HepG2 (cell line): ENCODE measurements around the gene ADSS1. TPM values are rescaled to one million over a fixed set of nuclear protein-coding genes. Genes with fewer than 3 reads are reported as not detected.

Experiments used
- KAT7 ChIP-seq: IDR thresholded peaks from 2 replicates; pipeline ENCODE4 v1.6.1; 2018; ENCODE audit warnings: borderline replicate concordance, missing compliant biosample characterization
- MTF2 ChIP-seq: sonication (generic); formaldehyde crosslinking; IDR thresholded peaks from 2 replicates; pipeline ENCODE4 v1.5.0; 2020; ENCODE audit warnings: missing genetic modification reagents, borderline replicate concordance
- PRMT3 ChIP-seq: sonication (generic); formaldehyde crosslinking; IDR thresholded peaks from 2 replicates; pipeline ENCODE4 v1.8.1; 2022; ENCODE audit warnings: low read depth, mild to moderate bottlenecking, moderate library complexity, missing genetic modification reagents, borderline replicate concordance
- SNAPC2 ChIP-seq: sonication (generic); formaldehyde crosslinking; IDR thresholded peaks from 2 replicates; pipeline ENCODE4 v1.8.1; 2022; ENCODE audit warnings: mild to moderate bottlenecking, missing genetic modification reagents
- TEAD3 ChIP-seq: optimal IDR thresholded peaks from 2 replicates; pipeline ENCODE3; 2016; ENCODE audit warnings: borderline replicate concordance
- ZNF552 ChIP-seq: sonication (generic); formaldehyde crosslinking; IDR thresholded peaks from 2 replicates; pipeline ENCODE4 v1.9.0; 2022; ENCODE audit warnings: missing genetic modification reagents, mild to moderate bottlenecking, borderline replicate concordance
- ZNF7 ChIP-seq: IDR thresholded peaks from 2 replicates; pipeline ENCODE4 v1.6.1; 2016; ENCODE audit warnings: missing biosample characterization, missing genetic modification reagents
- polyA plus RNA-seq, 8 experiments: library from polyadenylated mRNA; depleted of rRNA in 3 of 8; stranded (reverse) in 7 of 8; unstranded in 1 of 8; fragments of >200 nt; fragmentation: Illumina TruSeq in 4 of 8; extraction: Trizol in 4 of 8; gene quantifications; 2 replicates each; pipeline versions ENCODE4 v1.2.1 to v1.2.3, GENCODE V29; 2011 to 2016; ENCODE audit warnings: low read depth in 4 of 8, missing spikeins in 1 of 8, mixed read lengths in 1 of 8; ENCODE audit not compliant: insufficient read depth in 1 of 8
- total RNA-seq, 5 experiments: library from RNA; depleted of rRNA; stranded (reverse); fragments of >200 nt; fragmentation: Illumina TruSeq; extraction: Trizol; gene quantifications; 2 replicates each; pipeline ENCODE4 v1.2.3, GENCODE V29; 2016; ENCODE audit warnings: low read depth in 1 of 5
- TF ChIP-seq, protein P1 (sequence below): sonication (generic); formaldehyde crosslinking; IDR thresholded peaks from 2 replicates; pipeline ENCODE4 v1.5.1; 2020; ENCODE audit warnings: mild to moderate bottlenecking, moderate library complexity, missing genetic modification reagents
- TF ChIP-seq, protein P2 (sequence below): sonication (generic); formaldehyde crosslinking; IDR thresholded peaks from 2 replicates; pipeline ENCODE4 v1.8.1; 2023; ENCODE audit warnings: missing genetic modification reagents, inconsistent platforms, borderline replicate concordance
- TF ChIP-seq, protein P3 (sequence below): sonication (generic); formaldehyde crosslinking; IDR thresholded peaks from 2 replicates; pipeline ENCODE4 v1.5.1; 2020; ENCODE audit warnings: mild to moderate bottlenecking, missing genetic modification reagents, moderate library complexity
- TF ChIP-seq, protein P4 (sequence below): fragments of 450-650 bp; IDR thresholded peaks from 2 replicates; pipeline ENCODE4 v1.6.1; 2017
- TF ChIP-seq, protein P5 (sequence below): sonication (generic); formaldehyde crosslinking; IDR thresholded peaks from 2 replicates; pipeline ENCODE4 v1.4.0; 2020; ENCODE audit warnings: mild to moderate bottlenecking, missing genetic modification reagents
- TF ChIP-seq, protein P6 (sequence below): IDR thresholded peaks from 2 replicates; pipeline ENCODE4 v1.6.1; 2012; ENCODE audit warnings: inconsistent platforms

The ADSS1 gene
- total and polyA plus RNA-seq, 2 of the 13 experiments (the other 11 are each of a cell fraction or from before 2014, with no cell fraction given): 1.0 to 36.7 TPM

DNA sequence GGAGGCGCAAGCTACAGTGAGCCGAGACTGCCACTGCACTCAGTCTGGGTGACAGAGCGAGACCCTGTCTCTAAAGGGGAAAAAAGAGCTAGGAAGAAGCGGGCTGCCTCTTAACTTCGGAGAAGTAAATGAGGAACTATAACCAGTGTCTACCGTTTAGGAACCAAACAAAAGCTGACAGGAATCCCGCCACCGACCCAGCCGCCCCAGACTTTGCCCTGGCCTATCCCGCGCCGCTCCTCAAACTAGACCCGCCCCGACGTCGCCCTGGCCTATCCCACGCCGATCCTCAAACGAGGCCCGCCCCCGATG, 28.4 kb downstream of the ADSS1 start (continued):
- TF ChIP-seq, protein P1, sequence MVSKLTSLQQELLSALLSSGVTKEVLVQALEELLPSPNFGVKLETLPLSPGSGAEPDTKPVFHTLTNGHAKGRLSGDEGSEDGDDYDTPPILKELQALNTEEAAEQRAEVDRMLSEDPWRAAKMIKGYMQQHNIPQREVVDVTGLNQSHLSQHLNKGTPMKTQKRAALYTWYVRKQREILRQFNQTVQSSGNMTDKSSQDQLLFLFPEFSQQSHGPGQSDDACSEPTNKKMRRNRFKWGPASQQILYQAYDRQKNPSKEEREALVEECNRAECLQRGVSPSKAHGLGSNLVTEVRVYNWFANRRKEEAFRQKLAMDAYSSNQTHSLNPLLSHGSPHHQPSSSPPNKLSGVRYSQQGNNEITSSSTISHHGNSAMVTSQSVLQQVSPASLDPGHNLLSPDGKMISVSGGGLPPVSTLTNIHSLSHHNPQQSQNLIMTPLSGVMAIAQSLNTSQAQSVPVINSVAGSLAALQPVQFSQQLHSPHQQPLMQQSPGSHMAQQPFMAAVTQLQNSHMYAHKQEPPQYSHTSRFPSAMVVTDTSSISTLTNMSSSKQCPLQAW (CRISPR knock-in tag): no peak
- TF ChIP-seq SNAPC2 (CRISPR knock-in tag) (no peak), MTF2 (CRISPR knock-in tag) (0 out of 2 replicates have a peak, but pooled peaks have one; percentile 1), TEAD3 (CRISPR knock-in tag) (no peak), ZNF552 (CRISPR knock-in tag) (0 out of 2 replicates have a peak, but pooled peaks have one; percentile 15), PRMT3 (no peak), ZNF7 (CRISPR knock-in tag) (peak; percentile 45; the same call in 1 of the 2 replicates), KAT7 (CRISPR knock-in tag) (0 out of 2 replicates have a peak, but pooled peaks have one; percentile 2)
- TF ChIP-seq, protein P2, sequence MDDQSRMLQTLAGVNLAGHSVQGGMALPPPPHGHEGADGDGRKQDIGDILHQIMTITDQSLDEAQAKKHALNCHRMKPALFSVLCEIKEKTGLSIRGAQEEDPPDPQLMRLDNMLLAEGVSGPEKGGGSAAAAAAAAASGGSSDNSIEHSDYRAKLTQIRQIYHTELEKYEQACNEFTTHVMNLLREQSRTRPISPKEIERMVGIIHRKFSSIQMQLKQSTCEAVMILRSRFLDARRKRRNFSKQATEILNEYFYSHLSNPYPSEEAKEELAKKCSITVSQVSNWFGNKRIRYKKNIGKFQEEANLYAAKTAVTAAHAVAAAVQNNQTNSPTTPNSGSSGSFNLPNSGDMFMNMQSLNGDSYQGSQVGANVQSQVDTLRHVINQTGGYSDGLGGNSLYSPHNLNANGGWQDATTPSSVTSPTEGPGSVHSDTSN (CRISPR knock-in tag): no peak
- TF ChIP-seq, protein P3, sequence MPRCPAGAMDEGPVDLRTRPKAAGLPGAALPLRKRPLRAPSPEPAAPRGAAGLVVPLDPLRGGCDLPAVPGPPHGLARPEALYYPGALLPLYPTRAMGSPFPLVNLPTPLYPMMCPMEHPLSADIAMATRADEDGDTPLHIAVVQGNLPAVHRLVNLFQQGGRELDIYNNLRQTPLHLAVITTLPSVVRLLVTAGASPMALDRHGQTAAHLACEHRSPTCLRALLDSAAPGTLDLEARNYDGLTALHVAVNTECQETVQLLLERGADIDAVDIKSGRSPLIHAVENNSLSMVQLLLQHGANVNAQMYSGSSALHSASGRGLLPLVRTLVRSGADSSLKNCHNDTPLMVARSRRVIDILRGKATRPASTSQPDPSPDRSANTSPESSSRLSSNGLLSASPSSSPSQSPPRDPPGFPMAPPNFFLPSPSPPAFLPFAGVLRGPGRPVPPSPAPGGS (CRISPR knock-in tag): no peak
- TF ChIP-seq, protein P4, sequence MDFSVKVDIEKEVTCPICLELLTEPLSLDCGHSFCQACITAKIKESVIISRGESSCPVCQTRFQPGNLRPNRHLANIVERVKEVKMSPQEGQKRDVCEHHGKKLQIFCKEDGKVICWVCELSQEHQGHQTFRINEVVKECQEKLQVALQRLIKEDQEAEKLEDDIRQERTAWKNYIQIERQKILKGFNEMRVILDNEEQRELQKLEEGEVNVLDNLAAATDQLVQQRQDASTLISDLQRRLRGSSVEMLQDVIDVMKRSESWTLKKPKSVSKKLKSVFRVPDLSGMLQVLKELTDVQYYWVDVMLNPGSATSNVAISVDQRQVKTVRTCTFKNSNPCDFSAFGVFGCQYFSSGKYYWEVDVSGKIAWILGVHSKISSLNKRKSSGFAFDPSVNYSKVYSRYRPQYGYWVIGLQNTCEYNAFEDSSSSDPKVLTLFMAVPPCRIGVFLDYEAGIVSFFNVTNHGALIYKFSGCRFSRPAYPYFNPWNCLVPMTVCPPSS: no peak
- TF ChIP-seq, protein P5, sequence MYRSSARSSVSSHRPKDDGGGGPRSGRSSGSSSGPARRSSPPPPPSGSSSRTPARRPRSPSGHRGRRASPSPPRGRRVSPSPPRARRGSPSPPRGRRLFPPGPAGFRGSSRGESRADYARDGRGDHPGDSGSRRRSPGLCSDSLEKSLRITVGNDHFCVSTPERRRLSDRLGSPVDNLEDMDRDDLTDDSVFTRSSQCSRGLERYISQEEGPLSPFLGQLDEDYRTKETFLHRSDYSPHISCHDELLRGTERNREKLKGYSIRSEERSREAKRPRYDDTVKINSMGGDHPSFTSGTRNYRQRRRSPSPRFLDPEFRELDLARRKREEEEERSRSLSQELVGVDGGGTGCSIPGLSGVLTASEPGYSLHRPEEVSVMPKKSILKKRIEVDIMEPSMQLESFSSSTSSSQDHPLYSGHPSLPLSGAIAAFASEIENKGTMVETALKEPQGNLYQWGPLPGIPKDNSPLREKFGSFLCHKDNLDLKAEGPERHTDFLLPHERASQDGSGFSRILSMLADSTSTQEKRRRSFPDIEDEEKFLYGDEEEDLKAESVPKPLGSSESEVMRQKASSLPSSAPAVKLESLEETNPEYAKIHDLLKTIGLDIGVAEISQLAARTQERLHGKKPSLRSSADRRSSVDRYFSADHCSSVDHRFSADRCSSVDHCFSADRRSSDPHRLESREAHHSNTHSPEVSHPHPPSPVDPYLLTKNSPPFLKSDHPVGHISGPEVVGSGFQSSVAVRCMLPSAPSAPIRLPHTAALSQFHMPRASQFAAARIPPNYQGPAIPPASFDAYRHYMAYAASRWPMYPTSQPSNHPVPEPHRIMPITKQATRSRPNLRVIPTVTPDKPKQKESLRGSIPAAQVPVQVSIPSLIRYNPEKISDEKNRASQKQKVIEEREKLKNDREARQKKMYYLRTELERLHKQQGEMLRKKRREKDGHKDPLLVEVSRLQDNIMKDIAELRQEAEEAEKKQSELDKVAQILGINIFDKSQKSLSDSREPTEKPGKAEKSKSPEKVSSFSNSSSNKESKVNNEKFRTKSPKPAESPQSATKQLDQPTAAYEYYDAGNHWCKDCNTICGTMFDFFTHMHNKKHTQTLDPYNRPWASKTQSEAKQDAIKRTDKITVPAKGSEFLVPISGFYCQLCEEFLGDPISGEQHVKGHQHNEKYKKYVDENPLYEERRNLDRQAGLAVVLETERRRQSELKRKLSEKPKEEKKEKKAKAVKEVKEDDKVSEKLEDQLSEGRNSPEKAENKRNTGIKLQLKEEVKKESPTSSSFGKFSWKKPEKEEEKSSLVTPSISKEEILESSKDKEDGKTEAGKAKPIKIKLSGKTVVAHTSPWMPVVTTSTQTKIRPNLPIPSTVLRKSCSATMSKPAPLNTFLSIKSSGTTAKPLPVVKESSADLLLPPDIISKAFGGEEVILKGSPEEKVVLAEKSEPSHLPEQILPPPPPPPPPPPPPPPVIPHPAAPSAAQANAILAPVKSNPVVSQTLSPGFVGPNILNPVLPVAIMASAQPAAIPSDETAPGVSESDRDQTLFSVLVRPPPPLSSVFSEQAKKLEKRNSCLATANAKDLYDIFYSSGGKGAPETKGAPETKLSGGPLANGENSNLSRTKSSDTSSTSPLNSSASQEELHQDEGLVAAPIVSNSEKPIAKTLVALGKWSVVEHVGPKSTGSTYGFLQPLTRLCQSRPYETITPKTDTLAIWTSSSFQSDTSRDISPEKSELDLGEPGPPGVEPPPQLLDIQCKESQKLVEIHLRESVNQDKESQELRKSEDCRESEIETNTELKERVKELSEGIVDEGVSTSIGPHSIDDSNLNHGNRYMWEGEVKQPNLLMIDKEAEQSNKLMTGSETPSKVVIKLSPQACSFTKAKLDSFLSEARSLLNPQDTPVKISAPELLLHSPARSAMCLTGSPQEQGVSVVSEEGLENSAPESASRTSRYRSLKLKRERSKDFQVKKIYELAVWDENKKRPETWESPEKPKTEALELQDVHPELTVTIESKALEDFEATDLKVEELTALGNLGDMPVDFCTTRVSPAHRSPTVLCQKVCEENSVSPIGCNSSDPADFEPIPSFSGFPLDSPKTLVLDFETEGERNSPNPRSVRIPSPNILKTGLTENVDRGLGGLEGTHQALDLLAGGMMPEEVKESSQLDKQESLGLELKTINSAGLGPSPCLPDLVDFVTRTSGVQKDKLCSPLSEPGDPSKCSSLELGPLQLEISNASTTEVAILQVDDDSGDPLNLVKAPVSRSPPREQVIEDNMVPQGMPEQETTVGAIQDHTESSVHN (CRISPR knock-in tag): 0 out of 2 replicates have a peak, but pooled peaks have one; percentile 1
- TF ChIP-seq, protein P6, sequence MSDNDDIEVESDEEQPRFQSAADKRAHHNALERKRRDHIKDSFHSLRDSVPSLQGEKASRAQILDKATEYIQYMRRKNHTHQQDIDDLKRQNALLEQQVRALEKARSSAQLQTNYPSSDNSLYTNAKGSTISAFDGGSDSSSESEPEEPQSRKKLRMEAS: no peak
